ENCODE results near the gene TIMP2.

- TF ChIP-seq CTCF (conservative IDR thresholded peaks at IDR 0.05; ENCODE audit: low read length) (no peak), EZH2phosphoT487 (IDR thresholded peaks at IDR 0.05; ENCODE audit: borderline replicate concordance, low read depth, low read length) (no peak)
These were observed 20.9 kb upstream of the TIMP2 start for GRCh38 chr17:78946131-78946530.

All from OCI-LY7 (cell line).